Measurements from ENCODE around the gene OR6P1. TPM values are rescaled to one million over a fixed set of nuclear protein-coding genes. Genes with fewer than 3 reads are reported as not detected.

The OR6P1 gene
- total and polyA plus RNA-seq, 2 experiments from 2014 or later = not detected

GRCh38 chr1:158572226-158572625 lies 1.8 kb upstream of the OR6P1 start:
- Histone ChIP-seq H3K27ac (no peak overlapping the region), H3K9ac (no peak overlapping the region), H3F3A (ENCODE audit: insufficient read depth) (no peaks in the 10 kb centered on the region), H3K27me3 (replicated peaks; ENCODE audit: insufficient read depth) (no peaks in the 10 kb centered on the region), H2AFZ (no peak overlapping the region), H3K36me3 (ENCODE audit: low read depth) (no peaks in the 10 kb centered on the region), H3K4me1 (ENCODE audit: insufficient read depth) (no peaks in the 10 kb centered on the region), H3K9me3 (ENCODE audit: low read depth) (no peaks in the 10 kb centered on the region), H3K79me2 (ENCODE audit: insufficient read depth) (no peaks in the 10 kb centered on the region), H3K4me2 (ENCODE audit: unreplicated experiment) (no peak overlapping the region), H3K4me3 (no peak overlapping the region), H3K9me2 (ENCODE audit: insufficient read depth) (no peaks in the 10 kb centered on the region), H4K20me1 (ENCODE audit: insufficient read depth) (no peaks in the 10 kb centered on the region)
- no peak for TF ChIP-seq EZH2phosphoT487 (IDR thresholded peaks at IDR 0.05; ENCODE audit: insufficient read depth, low read depth)
- in situ Hi-C loops (cut with MboI) = no loop called here
- 29 to 50% methylated on average over 1 of the region's 1 CpG for WGBS, 2 experiments (ENCODE audit: low coverage in 1 of 2, low lambda C conversion rate in 2 of 2, missing lambda C conversion rate in 2 of 2)
- DNase-seq = no peak

- WGBS, 2 experiments (ENCODE audit: low coverage in 1 of 2, low lambda C conversion rate in 2 of 2, missing lambda C conversion rate in 2 of 2) = 5 to 15% methylated on average over 2 of the region's 2 CpGs
- Histone ChIP-seq H3K9me2 (ENCODE audit: insufficient read depth) (no peaks in the 10 kb centered on the region), H3K4me3 (no peak overlapping the region), H3K79me2 (ENCODE audit: insufficient read depth) (no peaks in the 10 kb centered on the region), H4K20me1 (ENCODE audit: insufficient read depth) (no peaks in the 10 kb centered on the region), H3F3A (ENCODE audit: insufficient read depth) (no peaks in the 10 kb centered on the region), H3K27me3 (replicated peaks; ENCODE audit: insufficient read depth) (no peaks in the 10 kb centered on the region), H2AFZ (no peak overlapping the region), H3K9ac (no peak overlapping the region), H3K36me3 (ENCODE audit: low read depth) (no peaks in the 10 kb centered on the region), H3K27ac (no peak overlapping the region), H3K9me3 (ENCODE audit: low read depth) (no peaks in the 10 kb centered on the region), H3K4me2 (ENCODE audit: unreplicated experiment) (no peak overlapping the region), H3K4me1 (ENCODE audit: insufficient read depth) (no peaks in the 10 kb centered on the region)
- TF ChIP-seq EZH2 (IDR thresholded peaks at IDR 0.05; ENCODE audit: insufficient read depth, poor library complexity, severe bottlenecking) (no peak), EZH2phosphoT487 (IDR thresholded peaks at IDR 0.05; ENCODE audit: insufficient read depth, low read depth) (no peak)
- no peak for DNase-seq
- in situ Hi-C loops (cut with MboI) = no loop called here
Measured at GRCh38 chr1:158564608-158565007, 5.8 kb downstream of the OR6P1 start.

GRCh38 chr1:158563853-158564252 lies 6.5 kb downstream of the OR6P1 start:
- in situ Hi-C loops (cut with MboI) = no loop called here
- no peaks in the 10 kb centered on the region for H3K9me3 ChIP-seq (ENCODE audit: low read depth)
- H3K4me2 ChIP-seq (ENCODE audit: unreplicated experiment) = no peak overlapping the region
- no peaks in the 10 kb centered on the region for H3K27me3 ChIP-seq (replicated peaks; ENCODE audit: insufficient read depth)
- no peak for DNase-seq
- H3K9me2 ChIP-seq (ENCODE audit: insufficient read depth) = no peaks in the 10 kb centered on the region
- H3K36me3 ChIP-seq (ENCODE audit: low read depth) = no peaks in the 10 kb centered on the region
- H3F3A ChIP-seq (ENCODE audit: insufficient read depth) = no peaks in the 10 kb centered on the region
- no peak overlapping the region for H3K4me3 ChIP-seq
- H3K9ac ChIP-seq = no peak overlapping the region
- no peaks in the 10 kb centered on the region for H3K4me1 ChIP-seq (ENCODE audit: insufficient read depth)
- H2AFZ ChIP-seq = no peak overlapping the region
- H3K79me2 ChIP-seq (ENCODE audit: insufficient read depth) = no peaks in the 10 kb centered on the region
- H4K20me1 ChIP-seq (ENCODE audit: insufficient read depth) = no peaks in the 10 kb centered on the region
- TF ChIP-seq EZH2phosphoT487 (IDR thresholded peaks at IDR 0.05; ENCODE audit: insufficient read depth, low read depth) (no peak), EZH2 (IDR thresholded peaks at IDR 0.05; ENCODE audit: insufficient read depth, poor library complexity, severe bottlenecking) (no peak)
- WGBS, 2 experiments (ENCODE audit: low coverage in 1 of 2, low lambda C conversion rate in 2 of 2, missing lambda C conversion rate in 2 of 2) = 27 to 31% methylated on average over 2 of the region's 2 CpGs
- no peak overlapping the region for H3K27ac ChIP-seq

- in situ Hi-C loops (cut with MboI) = no loop called here
- H3K9me2 ChIP-seq (ENCODE audit: insufficient read depth) = no peaks in the 10 kb centered on the region
Measured at GRCh38 chr1:158559696-158560095, 10.7 kb downstream of the OR6P1 start.

GRCh38 chr1:158554352-158554751 lies 16.0 kb downstream of the OR6P1 start, which contains the start of gene OR6Y1:
OR6Y1 (minus strand) TSS chr1:158554405; CDS start chr1:158548105, 6,300 bp downstream.
- Histone ChIP-seq H3K4me1 (ENCODE audit: insufficient read depth) (no peaks in the 10 kb centered on the region), H3K4me2 (ENCODE audit: unreplicated experiment) (no peak within 1 kb of the TSS), H2AFZ (no peak within 1 kb of the TSS), H3K9me3 (ENCODE audit: low read depth) (no peaks in the 10 kb centered on the region), H3F3A (ENCODE audit: insufficient read depth) (no peaks in the 10 kb centered on the region), H3K36me3 (ENCODE audit: low read depth) (no peaks in the 10 kb centered on the region), H3K27ac (no peak within 1 kb of the TSS), H3K4me3 (no peak within 1 kb of the TSS), H3K27me3 (replicated peaks; ENCODE audit: insufficient read depth) (no peaks in the 10 kb centered on the region), H3K79me2 (ENCODE audit: insufficient read depth) (no peaks in the 10 kb centered on the region), H4K20me1 (ENCODE audit: insufficient read depth) (no peaks in the 10 kb centered on the region), H3K9ac (no peak within 1 kb of the TSS), H3K9me2 (ENCODE audit: insufficient read depth) (no peaks in the 10 kb centered on the region)
- in situ Hi-C loops (cut with MboI) = no loop called here
- WGBS, 2 experiments (ENCODE audit: low coverage in 1 of 2, low lambda C conversion rate in 2 of 2, missing lambda C conversion rate in 2 of 2) = 26 to 38% methylated on average over 3 of the region's 3 CpGs
- no peak for TF ChIP-seq EZH2 (IDR thresholded peaks at IDR 0.05; ENCODE audit: insufficient read depth, poor library complexity, severe bottlenecking)
- no peak for TF ChIP-seq EZH2phosphoT487 (IDR thresholded peaks at IDR 0.05; ENCODE audit: insufficient read depth, low read depth)
- DNase-seq = no peak

More at GRCh38 chr1:158559696-158560095, 10.7 kb downstream of the OR6P1 start:
- no peak for DNase-seq
- no peaks in the 10 kb centered on the region for H4K20me1 ChIP-seq (ENCODE audit: insufficient read depth)
- no peaks in the 10 kb centered on the region for H3K79me2 ChIP-seq (ENCODE audit: insufficient read depth)
- H3K27ac ChIP-seq = no peak overlapping the region
- H3F3A ChIP-seq (ENCODE audit: insufficient read depth) = no peaks in the 10 kb centered on the region
- 0 to 5% methylated on average over 1 of the region's 1 CpG for WGBS, 2 experiments (ENCODE audit: low coverage in 1 of 2, low lambda C conversion rate in 2 of 2, missing lambda C conversion rate in 2 of 2)
- no peaks in the 10 kb centered on the region for H3K9me3 ChIP-seq (ENCODE audit: low read depth)
- H2AFZ ChIP-seq = no peak overlapping the region
- no peak overlapping the region for H3K4me2 ChIP-seq (ENCODE audit: unreplicated experiment)
- no peak overlapping the region for H3K9ac ChIP-seq
- H3K36me3 ChIP-seq (ENCODE audit: low read depth) = no peaks in the 10 kb centered on the region
- H3K4me3 ChIP-seq = no peak overlapping the region
- H3K4me1 ChIP-seq (ENCODE audit: insufficient read depth) = no peaks in the 10 kb centered on the region
- TF ChIP-seq EZH2 (IDR thresholded peaks at IDR 0.05; ENCODE audit: insufficient read depth, poor library complexity, severe bottlenecking) = no peak
- no peak for TF ChIP-seq EZH2phosphoT487 (IDR thresholded peaks at IDR 0.05; ENCODE audit: insufficient read depth, low read depth)
- H3K27me3 ChIP-seq (replicated peaks; ENCODE audit: insufficient read depth) = no peaks in the 10 kb centered on the region
